Measurements from ENCODE around the gene CREB3L2.

DNA sequence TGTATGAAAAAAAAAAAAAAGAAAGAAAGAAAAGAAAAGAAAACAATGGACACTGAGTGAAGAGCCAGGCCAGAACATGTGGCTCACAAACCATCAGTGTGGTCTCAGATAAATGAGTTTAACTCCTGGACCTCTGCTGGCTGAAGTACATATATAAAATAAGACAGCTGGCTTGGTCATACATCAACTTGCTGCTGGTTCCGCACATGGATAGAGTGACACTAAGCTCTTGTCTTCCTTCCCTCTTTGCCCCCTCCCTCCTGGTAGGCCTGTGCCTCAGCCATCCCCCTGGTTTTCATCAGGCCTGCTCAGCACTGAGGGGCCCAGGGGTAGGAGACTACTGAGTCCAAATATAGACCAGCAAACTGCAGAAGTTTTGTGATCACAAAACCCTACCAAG is 97.1 kb downstream of the CREB3L2 start:
- TF ChIP-seq, protein P1, sequence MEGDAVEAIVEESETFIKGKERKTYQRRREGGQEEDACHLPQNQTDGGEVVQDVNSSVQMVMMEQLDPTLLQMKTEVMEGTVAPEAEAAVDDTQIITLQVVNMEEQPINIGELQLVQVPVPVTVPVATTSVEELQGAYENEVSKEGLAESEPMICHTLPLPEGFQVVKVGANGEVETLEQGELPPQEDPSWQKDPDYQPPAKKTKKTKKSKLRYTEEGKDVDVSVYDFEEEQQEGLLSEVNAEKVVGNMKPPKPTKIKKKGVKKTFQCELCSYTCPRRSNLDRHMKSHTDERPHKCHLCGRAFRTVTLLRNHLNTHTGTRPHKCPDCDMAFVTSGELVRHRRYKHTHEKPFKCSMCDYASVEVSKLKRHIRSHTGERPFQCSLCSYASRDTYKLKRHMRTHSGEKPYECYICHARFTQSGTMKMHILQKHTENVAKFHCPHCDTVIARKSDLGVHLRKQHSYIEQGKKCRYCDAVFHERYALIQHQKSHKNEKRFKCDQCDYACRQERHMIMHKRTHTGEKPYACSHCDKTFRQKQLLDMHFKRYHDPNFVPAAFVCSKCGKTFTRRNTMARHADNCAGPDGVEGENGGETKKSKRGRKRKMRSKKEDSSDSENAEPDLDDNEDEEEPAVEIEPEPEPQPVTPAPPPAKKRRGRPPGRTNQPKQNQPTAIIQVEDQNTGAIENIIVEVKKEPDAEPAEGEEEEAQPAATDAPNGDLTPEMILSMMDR (IDR thresholded peaks at IDR 0.05) = no peak
- TF ChIP-seq EP300 (IDR thresholded peaks at IDR 0.05) = no peak
